K562 (cell line): ENCODE data around the gene PIF1. TPM values are rescaled to one million over a fixed set of nuclear protein-coding genes. Genes with fewer than 3 reads are reported as not detected.

Source experiments
- ATAC-seq: fragments of 200-7000 bp; cut with Tn5 transposase; 3 replicates; pipeline ENCODE4 v1.9.1; 2020; ENCODE audit warnings: moderate library complexity
- BruUV-seq: library from RNA; stranded (reverse); fragments of 400-500 nt; replicated peaks from 2 replicates; lab custom pipeline; 2021; lab: Mats Ljungman, UMichigan
- CTCF ChIA-PET: fragments of 300-600 bp; formaldehyde crosslinking; extraction: SDS; loops from one replicate; lab custom pipeline; 2021; ENCODE audit warnings: low intra/inter-chr PET ratio; lab: Yijun Ruan, JAX
- POLR2A ChIA-PET: fragments of 300-600, 350-650 bp; sonication (Branson Sonifier 250); formaldehyde crosslinking; extraction: SDS; loops from one replicate; lab custom pipeline; 2021; ENCODE audit warnings: antibody characterized with exemption, inconsistent platforms; lab: Yijun Ruan, JAX
- DNase-seq, 4 experiments: peaks; one replicate each; pipeline versions ENCODE4 v3.0.0 to v3.0.0-alpha.2; 2011 to 2018; ENCODE audit warnings: low spot score in 3 of 4, mixed read lengths in 3 of 4; ENCODE audit errors: extremely low read depth in 1 of 4
- FAIRE-seq: peaks from 2 replicates; lab custom pipeline; 2011; peaks lifted over from hg19 to GRCh38; lab: Jason Lieb, UNC
- H2AFZ ChIP-seq: 2 replicates; pipeline ENCODE4 v1.6.0; 2011; ENCODE audit warnings: low read depth, low read length, control low read depth, inconsistent platforms
- H3K27ac ChIP-seq: fragments of 200-600 bp; 3 replicates; pipeline ENCODE4 v1.8.0; 2011; ENCODE audit warnings: low read depth, mild to moderate bottlenecking, control low read depth, inconsistent platforms, low read length, moderate library complexity, mixed read lengths; ENCODE audit errors: extremely low read depth
- H3K27me3 ChIP-seq, 2 experiments: fragments of 300-600 bp in 1 of 2; 2 replicates in 1 of 2; 3 replicates in 1 of 2; pipeline versions ENCODE4 v1.6.0 to v1.8.0; 2011; ENCODE audit warnings: inconsistent platforms in 2 of 2, low read length in 2 of 2, mild to moderate bottlenecking in 1 of 2, mixed read lengths in 1 of 2, moderate library complexity in 1 of 2; ENCODE audit not compliant: control insufficient read depth in 2 of 2, insufficient read depth in 2 of 2
- H3K36me3 ChIP-seq: fragments of 300-600 bp; 3 replicates; pipeline ENCODE4 v1.8.0; 2011; ENCODE audit warnings: mild to moderate bottlenecking, low read length, inconsistent platforms; ENCODE audit not compliant: control insufficient read depth, insufficient read depth
- H3K4me1 ChIP-seq, 2 experiments: fragments of 200-600 bp in 1 of 2; replicated peaks in 1 of 2; 2 replicates in 1 of 2; 3 replicates in 1 of 2; pipeline versions ENCODE4 v1.5.1 to v1.8.0; 2011; ENCODE audit warnings: inconsistent platforms in 2 of 2, low read length in 2 of 2, mild to moderate bottlenecking in 1 of 2, mixed read lengths in 1 of 2, moderate library complexity in 1 of 2; ENCODE audit not compliant: control insufficient read depth in 2 of 2, insufficient read depth in 2 of 2
- H3K4me2 ChIP-seq: 2 replicates; pipeline ENCODE4 v1.6.1; 2011; ENCODE audit warnings: low read length, control low read depth, inconsistent platforms, mixed read lengths; ENCODE audit not compliant: insufficient read depth
- H3K4me3 ChIP-seq: fragments of 200-600 bp; sonication (generic), shearing (Covaris generic); 2 replicates; pipeline ENCODE4 v1.5.1; 2016; ENCODE audit warnings: control low read depth, inconsistent platforms
- H3K79me2 ChIP-seq: fragments of 200-600 bp; 3 replicates; pipeline ENCODE4 v1.8.0; 2011; ENCODE audit warnings: low read length, inconsistent platforms; ENCODE audit not compliant: control insufficient read depth, insufficient read depth
- H3K9ac ChIP-seq, 2 experiments: 2 replicates each; pipeline versions ENCODE4 v1.6.0 to v1.6.1; 2011; ENCODE audit warnings: low read depth in 2 of 2, low read length in 2 of 2, control low read depth in 1 of 2, inconsistent platforms in 1 of 2, mild to moderate bottlenecking in 1 of 2, mixed read lengths in 1 of 2; ENCODE audit not compliant: insufficient read depth in 1 of 2
- H3K9me1 ChIP-seq: one replicate; pipeline ENCODE4 v1.6.0; 2011; ENCODE audit warnings: inconsistent platforms, mild to moderate bottlenecking, low read length, moderate library complexity; ENCODE audit not compliant: control insufficient read depth, insufficient read depth
- H3K9me3 ChIP-seq: replicated peaks from 2 replicates; pipeline ENCODE4 v1.5.1; 2011; ENCODE audit warnings: low read depth, low read length, inconsistent platforms; ENCODE audit not compliant: control insufficient read depth, insufficient read depth
- H4K20me1 ChIP-seq: replicated peaks from 2 replicates; pipeline ENCODE4 v1.6.1; 2011; ENCODE audit warnings: low read length, inconsistent platforms, mixed read lengths; ENCODE audit not compliant: control insufficient read depth, insufficient read depth
- ARNT ChIP-seq, 2 experiments: fragments of 450-650 bp; IDR thresholded peaks; 2 replicates each; pipeline ENCODE4 v1.6.1; 2016; ENCODE audit warnings: mild to moderate bottlenecking in 1 of 2
- BMI1 ChIP-seq: fragments of 150-350 bp; IDR thresholded peaks from 2 replicates; pipeline ENCODE4 v1.6.1; 2014; ENCODE audit warnings: low read length
- EWSR1 ChIP-seq: fragments of 450-650 bp; IDR thresholded peaks from 2 replicates; pipeline ENCODE4 v1.6.1; 2018; ENCODE audit warnings: borderline replicate concordance, mild to moderate bottlenecking, low read depth, moderate library complexity; ENCODE audit not compliant: partially characterized antibody
- FOXO4 ChIP-seq: fragments of 450-650 bp; formaldehyde crosslinking; IDR thresholded peaks from 2 replicates; pipeline ENCODE4 v1.4.0; 2020; ENCODE audit warnings: mild to moderate bottlenecking, moderate library complexity
- ILF3 ChIP-seq: fragments of 450-650 bp; IDR thresholded peaks from 2 replicates; pipeline ENCODE4 v1.6.1; 2018; ENCODE audit warnings: antibody characterized with exemption, mild to moderate bottlenecking, moderate library complexity, borderline replicate concordance
- MTA1 ChIP-seq: fragments of 450-650 bp; IDR thresholded peaks from 2 replicates; pipeline ENCODE4 v1.6.1; 2017; ENCODE audit warnings: borderline replicate concordance
- WGBS: fragments of 100-300 bp; shearing (Covaris generic); methylation state at CpG from one replicate; pipeline ENCODE4 v1.1.6; 2016; ENCODE audit warnings: low coverage, mixed read lengths; ENCODE audit not compliant: insufficient coverage; ENCODE audit errors: missing lambda C conversion rate; 5-methylcytosine and 5-hydroxymethylcytosine counted together
- in situ Hi-C: fragments of 300-500 bp; cut with MboI; formaldehyde crosslinking; loops from 4 replicates; pipeline ENCODE4 v1.15.0; 2018; ENCODE audit warnings: inconsistent platforms, mixed read lengths
- intact Hi-C: fragments of 100-400 bp; cut with micrococcal nuclease; formaldehyde crosslinking; loops from 2 replicates; pipeline ENCODE4 v1.14.2; 2022
- polyA plus RNA-seq, 8 experiments: library from polyadenylated mRNA; depleted of rRNA in 4 of 8; stranded (reverse) in 5 of 8; unstranded in 3 of 8; fragments of >200 nt; fragmentation: Nextera tagmentation in 2 of 8; fragmentation: Illumina TruSeq in 1 of 8; extraction: Ambion mirVana in 2 of 8; extraction: Trizol in 1 of 8; gene quantifications; 2 replicates each; pipeline versions ENCODE4 v1.2.1 to v1.2.3, GENCODE V29; 2011 to 2014; ENCODE audit warnings: inconsistent platforms in 1 of 8, missing spikeins in 1 of 8
- total RNA-seq, 7 experiments: library from RNA; depleted of rRNA in 6 of 7; stranded (reverse); fragments of >200 nt in 6 of 7; fragmentation: Illumina TruSeq in 2 of 7; extraction: Trizol in 2 of 7; gene quantifications; 2 replicates each; pipeline versions ENCODE4 v1.2.1 to v1.2.3, GENCODE V29; 2011 to 2021; ENCODE audit warnings: low replicate concordance in 1 of 7

The PIF1 gene
- total and polyA plus RNA-seq, 9 of the 15 experiments (the other 6 are each of a cell fraction or from before 2014, with no cell fraction given), result 1.1 to 37.9 (median 11.5) TPM

GRCh38 chr15:64870353-64870752 is 44.9 kb upstream of the PIF1 start:
- H3K4me2 ChIP-seq, result no peak overlapping the region
- in situ Hi-C loops, result no loop called here
- H3K4me1 ChIP-seq, result peaks cover 0 to 3% of the 10 kb centered on the region in 2 experiments; a peak in 1 of 5 replicates
- POLR2A ChIA-PET, result interaction anchor here (0.6 kb wide), 1 partner anchor 428 kb away, joined by 3 read pairs; no protein-coding TSS in a partner anchor
- H2AFZ ChIP-seq, result no peak overlapping the region
- CTCF ChIA-PET, result no interaction called here
- no TSS peak for BruUV-seq
- H3K27ac ChIP-seq, result no peak overlapping the region
- peaks cover 8% of the 10 kb centered on the region; the same call in 1 of the 3 replicates for H3K36me3 ChIP-seq
- H4K20me1 ChIP-seq, result no peaks in the 10 kb centered on the region
- H3K9me3 ChIP-seq, result no peaks in the 10 kb centered on the region
- 59% methylated on average over 9 of the region's 9 CpGs for WGBS
- H3K9ac ChIP-seq, result no peak overlapping the region
- no peaks in the 10 kb centered on the region for H3K79me2 ChIP-seq
- intact Hi-C loops, result no loop called here
- H3K27me3 ChIP-seq, result no peaks in the 10 kb centered on the region
- no peak overlapping the region for H3K4me3 ChIP-seq
- no peak for DNase-seq
- no peaks in the 10 kb centered on the region for H3K9me1 ChIP-seq
- no peak for FAIRE-seq
- no peak for TF ChIP-seq FOXO4 (CRISPR knock-in tag)
- no peak for TF ChIP-seq EWSR1
- TF ChIP-seq ARNT (IDR thresholded peaks at IDR 0.05), result no peak
- no peak for TF ChIP-seq BMI1
- TF ChIP-seq ILF3, result no peak
- TF ChIP-seq MTA1, result no peak
- TF ChIP-seq, all 486 proteins: peak for 0
- no peak for ATAC-seq
